Measurements from ENCODE around the gene BRI3BP. TPM values are rescaled to one million over a fixed set of nuclear protein-coding genes. Genes with fewer than 3 reads are reported as not detected.

The BRI3BP gene
- total and polyA plus RNA-seq, 9 of the 15 experiments (the other 6 are each of a cell fraction or from before 2014, with no cell fraction given) = 12.3 to 25.0 (median 16.6) TPM

DNA sequence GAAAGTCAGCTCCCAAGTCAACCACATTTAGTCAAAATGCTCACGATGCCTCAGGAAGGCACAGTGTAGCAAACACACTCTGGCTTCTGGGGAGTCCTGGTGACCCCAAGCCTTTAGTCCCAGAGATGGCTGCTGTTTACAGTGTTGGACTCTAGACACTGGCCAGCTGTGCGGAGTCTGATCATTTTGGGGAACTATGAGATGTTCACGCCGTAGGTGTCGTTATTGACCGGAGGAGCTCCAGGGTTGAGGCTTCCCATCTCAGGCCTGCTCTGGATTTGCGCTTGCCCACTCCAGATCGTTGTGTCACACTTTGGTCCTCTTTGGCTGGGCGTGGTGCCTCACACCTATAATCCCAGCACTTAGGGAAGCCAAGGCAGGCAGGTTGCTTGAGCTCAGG, 27.7 kb downstream of the BRI3BP start (continued):
- TF ChIP-seq, protein P1, sequence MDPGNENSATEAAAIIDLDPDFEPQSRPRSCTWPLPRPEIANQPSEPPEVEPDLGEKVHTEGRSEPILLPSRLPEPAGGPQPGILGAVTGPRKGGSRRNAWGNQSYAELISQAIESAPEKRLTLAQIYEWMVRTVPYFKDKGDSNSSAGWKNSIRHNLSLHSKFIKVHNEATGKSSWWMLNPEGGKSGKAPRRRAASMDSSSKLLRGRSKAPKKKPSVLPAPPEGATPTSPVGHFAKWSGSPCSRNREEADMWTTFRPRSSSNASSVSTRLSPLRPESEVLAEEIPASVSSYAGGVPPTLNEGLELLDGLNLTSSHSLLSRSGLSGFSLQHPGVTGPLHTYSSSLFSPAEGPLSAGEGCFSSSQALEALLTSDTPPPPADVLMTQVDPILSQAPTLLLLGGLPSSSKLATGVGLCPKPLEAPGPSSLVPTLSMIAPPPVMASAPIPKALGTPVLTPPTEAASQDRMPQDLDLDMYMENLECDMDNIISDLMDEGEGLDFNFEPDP (CRISPR knock-in tag; IDR thresholded peaks at IDR 0.05) = no peak
- TF ChIP-seq HMG20B (CRISPR knock-in tag; IDR thresholded peaks at IDR 0.05) (no peak), SMARCE1 (IDR thresholded peaks at IDR 0.05) (no peak), PHB2 (IDR thresholded peaks at IDR 0.05; ENCODE audit: low read depth) (no peak), NELFE (IDR thresholded peaks at IDR 0.05; ENCODE audit: insufficient read depth, insufficient read length) (no peak)

DNA sequence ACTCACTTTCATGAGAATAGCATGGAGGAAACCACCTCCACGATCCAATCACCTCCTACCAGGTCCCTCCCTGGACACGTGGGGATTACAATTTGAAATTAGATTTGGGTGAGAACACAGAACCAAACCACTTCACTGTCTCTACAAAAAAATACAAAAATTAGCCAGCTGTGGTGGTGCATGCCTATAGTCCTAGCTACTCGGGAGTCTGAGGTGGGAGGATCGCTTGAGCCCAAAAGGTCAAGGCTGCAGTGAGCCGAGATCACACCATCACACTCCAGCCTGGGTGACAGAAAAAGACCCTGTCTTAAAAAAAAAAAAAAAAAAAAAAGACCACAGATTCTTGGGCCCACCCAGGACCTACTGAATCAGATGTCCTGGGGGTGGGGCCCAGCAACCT, 28.3 kb downstream of the BRI3BP start:
- H3K4me2 ChIP-seq (ENCODE audit: insufficient read depth, low read length) = no peak overlapping the region
- ChIA-PET POLR2A (interaction anchor here (1.0 kb wide), 1 partner anchor 41 kb away, joined by 4 read pairs; no protein-coding TSS in a partner anchor), CTCF (ENCODE audit: low intra/inter-chr PET ratio) (no interaction called here)
- FAIRE-seq = no peak
- ATAC-seq = no peak
- H3K9me1 ChIP-seq (ENCODE audit: control insufficient read depth, insufficient read depth, low read length) = no peaks in the 10 kb centered on the region
- H3K36me3 ChIP-seq (ENCODE audit: control insufficient read depth, insufficient read depth, low read length) = peaks cover 54% of the 10 kb centered on the region; the same call in 2 of the 3 replicates
- in situ Hi-C loops (cut with MboI) = no loop called here
- H4K20me1 ChIP-seq (replicated peaks; ENCODE audit: control insufficient read depth, insufficient read depth, low read length) = no peaks in the 10 kb centered on the region
- BruUV-seq (replicated peaks) = no TSS peak
- no peaks in the 10 kb centered on the region for H3K27me3 ChIP-seq (ENCODE audit: control insufficient read depth in 2 of 2, insufficient read depth in 2 of 2, low read length in 2 of 2)
- no peak overlapping the region for H3K4me3 ChIP-seq
- no peaks in the 10 kb centered on the region for H3K79me2 ChIP-seq (ENCODE audit: control insufficient read depth, insufficient read depth, low read length)
- 82% methylated on average over 4 of the region's 5 CpGs for WGBS (ENCODE audit: insufficient coverage, low coverage, missing lambda C conversion rate)
- H3K9me3 ChIP-seq (replicated peaks; ENCODE audit: control insufficient read depth, insufficient read depth, low read depth, low read length) = no peaks in the 10 kb centered on the region
- H2AFZ ChIP-seq (ENCODE audit: low read depth, low read length) = no peak overlapping the region
- intact Hi-C loops (cut with micrococcal nuclease) = no loop called here
- H3K27ac ChIP-seq (ENCODE audit: extremely low read depth, low read depth, low read length) = no peak overlapping the region
- DNase-seq (ENCODE audit: extremely low read depth in 1 of 4, low spot score in 3 of 4) = no peak
- no peaks in the 10 kb centered on the region for H3K4me1 ChIP-seq (replicated peaks in 1 of 2; ENCODE audit: control insufficient read depth in 2 of 2, insufficient read depth in 2 of 2, low read length in 2 of 2)
- no peak overlapping the region for H3K9ac ChIP-seq (ENCODE audit: insufficient read depth in 1 of 2, low read depth in 2 of 2, low read length in 2 of 2)
- TF ChIP-seq, protein P2, sequence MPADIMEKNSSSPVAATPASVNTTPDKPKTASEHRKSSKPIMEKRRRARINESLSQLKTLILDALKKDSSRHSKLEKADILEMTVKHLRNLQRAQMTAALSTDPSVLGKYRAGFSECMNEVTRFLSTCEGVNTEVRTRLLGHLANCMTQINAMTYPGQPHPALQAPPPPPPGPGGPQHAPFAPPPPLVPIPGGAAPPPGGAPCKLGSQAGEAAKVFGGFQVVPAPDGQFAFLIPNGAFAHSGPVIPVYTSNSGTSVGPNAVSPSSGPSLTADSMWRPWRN (IDR thresholded peaks at IDR 0.05; ENCODE audit: low read depth) = no peak
- TF ChIP-seq, protein P3, sequence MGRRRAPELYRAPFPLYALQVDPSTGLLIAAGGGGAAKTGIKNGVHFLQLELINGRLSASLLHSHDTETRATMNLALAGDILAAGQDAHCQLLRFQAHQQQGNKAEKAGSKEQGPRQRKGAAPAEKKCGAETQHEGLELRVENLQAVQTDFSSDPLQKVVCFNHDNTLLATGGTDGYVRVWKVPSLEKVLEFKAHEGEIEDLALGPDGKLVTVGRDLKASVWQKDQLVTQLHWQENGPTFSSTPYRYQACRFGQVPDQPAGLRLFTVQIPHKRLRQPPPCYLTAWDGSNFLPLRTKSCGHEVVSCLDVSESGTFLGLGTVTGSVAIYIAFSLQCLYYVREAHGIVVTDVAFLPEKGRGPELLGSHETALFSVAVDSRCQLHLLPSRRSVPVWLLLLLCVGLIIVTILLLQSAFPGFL (CRISPR knock-in tag; IDR thresholded peaks at IDR 0.05) = no peak
- TF ChIP-seq U2AF2 (optimal IDR thresholded peaks at IDR 0.05; ENCODE audit: low read depth, low read length) (no peak), ZNF695 (CRISPR knock-in tag; IDR thresholded peaks at IDR 0.05) (no peak), SRSF1 (IDR thresholded peaks at IDR 0.05; ENCODE audit: low read depth, low read length) (no peak), HLTF (IDR thresholded peaks at IDR 0.05) (no peak)
- TF ChIP-seq, protein P4, sequence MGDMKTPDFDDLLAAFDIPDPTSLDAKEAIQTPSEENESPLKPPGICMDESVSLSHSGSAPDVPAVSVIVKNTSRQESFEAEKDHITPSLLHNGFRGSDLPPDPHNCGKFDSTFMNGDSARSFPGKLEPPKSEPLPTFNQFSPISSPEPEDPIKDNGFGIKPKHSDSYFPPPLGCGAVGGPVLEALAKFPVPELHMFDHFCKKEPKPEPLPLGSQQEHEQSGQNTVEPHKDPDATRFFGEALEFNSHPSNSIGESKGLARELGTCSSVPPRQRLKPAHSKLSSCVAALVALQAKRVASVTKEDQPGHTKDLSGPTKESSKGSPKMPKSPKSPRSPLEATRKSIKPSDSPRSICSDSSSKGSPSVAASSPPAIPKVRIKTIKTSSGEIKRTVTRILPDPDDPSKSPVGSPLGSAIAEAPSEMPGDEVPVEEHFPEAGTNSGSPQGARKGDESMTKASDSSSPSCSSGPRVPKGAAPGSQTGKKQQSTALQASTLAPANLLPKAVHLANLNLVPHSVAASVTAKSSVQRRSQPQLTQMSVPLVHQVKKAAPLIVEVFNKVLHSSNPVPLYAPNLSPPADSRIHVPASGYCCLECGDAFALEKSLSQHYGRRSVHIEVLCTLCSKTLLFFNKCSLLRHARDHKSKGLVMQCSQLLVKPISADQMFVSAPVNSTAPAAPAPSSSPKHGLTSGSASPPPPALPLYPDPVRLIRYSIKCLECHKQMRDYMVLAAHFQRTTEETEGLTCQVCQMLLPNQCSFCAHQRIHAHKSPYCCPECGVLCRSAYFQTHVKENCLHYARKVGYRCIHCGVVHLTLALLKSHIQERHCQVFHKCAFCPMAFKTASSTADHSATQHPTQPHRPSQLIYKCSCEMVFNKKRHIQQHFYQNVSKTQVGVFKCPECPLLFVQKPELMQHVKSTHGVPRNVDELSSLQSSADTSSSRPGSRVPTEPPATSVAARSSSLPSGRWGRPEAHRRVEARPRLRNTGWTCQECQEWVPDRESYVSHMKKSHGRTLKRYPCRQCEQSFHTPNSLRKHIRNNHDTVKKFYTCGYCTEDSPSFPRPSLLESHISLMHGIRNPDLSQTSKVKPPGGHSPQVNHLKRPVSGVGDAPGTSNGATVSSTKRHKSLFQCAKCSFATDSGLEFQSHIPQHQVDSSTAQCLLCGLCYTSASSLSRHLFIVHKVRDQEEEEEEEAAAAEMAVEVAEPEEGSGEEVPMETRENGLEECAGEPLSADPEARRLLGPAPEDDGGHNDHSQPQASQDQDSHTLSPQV (IDR thresholded peaks at IDR 0.05) = no peak
